NCI-H2107 (cell line): Measurements from ENCODE around the gene EIF2S3.
"Not testable (repeated sequence)": the region's sequence is repeated elsewhere in the genome, so short reads cannot be mapped to it uniquely, and the experiment has no call there.

Experiments used
- DNase-seq: peaks from one replicate; lab custom pipeline; 2025; lab: John Stamatoyannopoulos, UW

The EIF2S3 gene

DNA sequence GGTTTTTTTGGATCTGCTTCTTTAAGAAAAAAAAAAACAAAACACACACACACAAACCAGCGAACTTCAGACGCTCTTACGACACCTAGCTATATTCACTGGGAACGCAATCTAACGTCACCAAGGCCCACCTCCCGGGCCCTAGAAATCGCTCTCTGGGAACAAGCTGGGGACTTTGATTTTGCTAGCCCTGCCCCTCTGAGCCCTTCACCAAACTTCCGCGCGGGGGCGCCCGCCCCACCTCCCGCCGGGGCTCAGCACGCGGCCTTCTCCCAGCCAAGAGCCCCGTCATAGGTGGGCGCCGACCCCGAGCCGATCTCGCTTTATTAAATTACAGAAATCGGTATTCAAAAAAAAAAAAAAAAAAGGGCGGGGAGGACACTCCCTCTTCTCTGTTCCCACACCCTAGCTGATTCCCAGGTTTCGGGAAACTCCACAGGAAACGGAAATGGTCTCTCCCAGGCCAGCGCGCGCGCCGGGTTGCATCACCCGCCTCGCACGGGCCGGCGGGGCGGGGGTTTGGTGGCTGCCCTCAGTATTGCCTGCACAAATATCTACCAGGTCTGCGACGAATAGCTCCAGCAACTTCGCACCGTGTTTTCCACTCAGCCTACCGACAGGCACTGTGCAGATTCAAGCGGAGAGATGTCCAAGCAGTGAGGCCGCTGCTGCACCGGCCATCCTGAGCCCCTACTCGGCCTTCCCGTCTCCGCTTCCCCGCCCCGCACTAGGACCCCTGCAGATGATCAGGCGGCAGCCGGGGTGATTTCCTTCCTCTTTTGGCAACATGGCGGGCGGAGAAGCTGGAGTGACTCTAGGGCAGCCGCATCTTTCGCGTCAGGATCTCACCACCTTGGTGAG, at the start of gene EIF2S3:
EIF2S3 (plus strand) TSS at position 775 of the 861 bp plus-strand sequence; CDS start at position 788, 13 bp downstream.
- peak; percentile 82 for DNase-seq

DNA sequence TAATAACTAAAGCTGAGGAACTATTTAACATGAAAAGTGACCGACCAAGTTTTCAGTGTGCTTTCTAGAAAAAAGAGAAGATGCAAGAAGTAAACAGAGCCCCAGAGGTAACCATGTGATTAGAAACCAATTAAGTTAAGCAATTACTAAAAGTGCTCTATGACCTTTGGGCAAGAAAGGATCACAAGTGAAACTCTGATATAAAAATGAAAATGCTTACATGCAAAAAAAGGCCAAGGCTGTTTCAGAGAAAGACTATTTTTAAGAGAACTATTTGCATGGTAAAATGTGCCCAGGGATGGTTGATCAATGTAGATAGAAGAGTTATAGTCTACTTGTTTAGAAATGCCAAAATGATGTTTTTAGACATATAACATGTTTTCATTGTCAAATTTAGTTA, 49.7 kb upstream of the EIF2S3 start:
- DNase-seq: no peak

DNA sequence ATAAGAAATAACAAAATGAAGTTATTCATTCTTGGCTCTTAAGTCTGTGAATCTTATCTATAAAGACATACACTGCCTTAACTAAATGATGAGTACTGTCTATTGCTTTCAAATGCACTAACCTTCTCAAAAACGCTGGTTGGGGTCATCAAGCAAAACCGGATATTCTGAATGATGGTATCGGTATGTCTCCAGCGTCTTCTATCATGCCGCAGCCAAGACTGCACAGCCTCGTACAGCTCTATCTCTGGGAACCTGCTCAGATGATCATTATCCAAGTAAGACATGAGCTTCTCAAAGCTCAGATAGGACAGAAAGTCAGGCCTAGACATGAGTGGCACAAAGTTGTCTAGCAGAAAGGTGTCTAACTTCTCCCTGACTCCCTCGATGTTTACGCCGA, 48.9 kb upstream of the EIF2S3 start:
- DNase-seq: no peak

DNA sequence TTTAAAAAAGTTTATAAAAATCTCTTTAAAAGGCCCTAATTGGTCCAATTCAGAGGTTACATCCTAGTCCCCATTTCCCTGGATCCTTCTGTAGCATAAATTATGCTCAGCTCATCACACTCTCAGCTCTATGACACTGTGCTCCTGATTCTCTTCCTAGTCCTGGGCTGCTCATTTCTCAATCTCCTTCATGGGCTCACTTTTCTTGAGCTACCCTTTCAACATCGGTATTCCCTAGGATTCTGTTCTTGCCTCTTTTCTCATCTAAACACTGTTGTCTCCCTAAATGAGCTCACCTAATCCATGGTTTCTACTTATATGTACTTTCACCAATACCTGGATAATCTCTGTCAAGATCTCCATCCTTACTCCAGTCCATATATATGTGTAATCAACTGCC, 42.5 kb upstream of the EIF2S3 start:
- DNase-seq: no peak

DNA sequence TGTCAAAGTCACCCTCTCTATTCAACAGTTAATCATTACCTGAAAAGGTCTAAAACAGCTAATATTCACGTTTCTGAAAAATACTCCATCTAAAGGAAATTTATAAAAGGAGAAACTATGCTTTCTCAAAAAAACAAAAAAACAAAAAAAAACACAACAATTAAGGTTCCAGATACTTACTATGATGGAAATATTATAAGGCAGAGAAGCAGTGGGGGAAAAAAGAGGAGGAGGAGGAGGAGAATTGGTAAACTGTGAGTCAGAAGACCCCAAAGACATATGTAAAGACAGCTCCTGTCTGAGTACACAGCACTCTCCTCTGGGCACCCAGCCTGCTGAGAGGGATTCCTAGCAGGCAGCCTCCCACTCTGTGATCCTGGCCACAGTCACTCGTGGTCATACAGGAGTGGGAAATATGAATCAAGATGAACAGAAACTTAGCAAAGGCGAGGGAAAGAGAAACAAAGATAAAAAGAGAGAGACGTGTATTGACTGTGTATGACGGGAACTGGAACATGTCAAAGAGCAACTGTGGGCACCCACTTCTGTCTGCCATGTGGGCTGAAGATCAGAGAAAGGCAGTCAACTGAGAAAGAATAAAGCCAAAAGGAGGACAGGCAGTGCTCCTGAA, 40.3 kb upstream of the EIF2S3 start:
- DNase-seq: no peak

DNA sequence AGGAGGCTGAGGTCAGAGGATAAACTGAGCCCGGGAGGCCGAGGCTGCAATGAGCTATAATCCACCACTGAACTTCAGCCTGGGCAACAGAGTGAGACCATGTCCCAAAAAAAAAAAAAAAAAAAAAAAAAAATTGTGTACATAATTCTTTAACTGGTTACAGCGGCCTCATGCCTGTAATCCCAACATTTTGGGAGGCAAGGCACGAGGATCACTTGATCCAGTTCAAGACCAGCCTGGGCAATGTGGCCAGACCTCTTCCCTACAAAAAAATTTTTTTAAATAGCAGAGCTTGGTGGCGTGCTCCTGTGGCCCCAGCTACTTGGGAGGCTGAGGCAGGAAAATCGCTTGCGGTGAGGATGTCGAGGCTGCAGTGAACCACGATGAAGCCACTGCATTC, 37.1 kb upstream of the EIF2S3 start:
- no peak for DNase-seq

DNA sequence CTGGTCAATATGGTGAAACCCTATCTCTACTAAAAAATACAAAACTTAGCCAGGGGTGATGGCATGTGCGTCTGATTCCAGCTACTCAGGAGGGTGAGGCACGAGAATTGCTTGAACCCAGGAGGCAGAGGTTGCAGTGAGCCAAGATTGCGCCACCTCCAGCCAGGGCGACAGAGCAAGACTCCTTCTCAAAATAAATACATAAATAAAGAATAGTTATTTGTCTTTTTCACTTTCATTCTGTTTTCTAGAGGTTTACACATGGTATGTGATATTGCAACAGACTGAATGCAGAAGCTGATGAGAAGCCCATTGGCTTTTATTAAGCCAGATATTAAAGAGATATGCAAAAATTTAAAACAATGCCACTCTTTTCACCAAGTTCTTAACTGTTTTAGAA, 35.9 kb upstream of the EIF2S3 start:
- no peak for DNase-seq

DNA sequence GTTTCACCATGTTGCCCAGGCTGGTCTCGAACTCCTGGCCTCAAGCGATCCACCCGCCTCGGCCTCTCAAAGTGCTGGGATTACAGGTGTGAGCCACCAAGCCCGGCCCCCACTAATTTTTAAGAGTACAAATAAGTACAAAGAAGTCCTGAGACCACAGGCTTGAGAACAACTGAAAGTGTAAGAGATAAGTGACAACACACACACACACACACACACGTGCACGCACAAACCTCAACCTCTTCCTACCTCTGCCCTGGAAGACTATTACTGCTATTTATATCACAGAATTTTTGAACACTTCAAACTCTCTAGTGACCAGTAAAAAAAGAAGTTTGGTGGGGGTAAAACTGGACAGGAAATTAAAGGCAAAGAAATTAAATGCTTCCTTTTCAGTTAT, 35.3 kb upstream of the EIF2S3 start:
- DNase-seq: no peak

DNA sequence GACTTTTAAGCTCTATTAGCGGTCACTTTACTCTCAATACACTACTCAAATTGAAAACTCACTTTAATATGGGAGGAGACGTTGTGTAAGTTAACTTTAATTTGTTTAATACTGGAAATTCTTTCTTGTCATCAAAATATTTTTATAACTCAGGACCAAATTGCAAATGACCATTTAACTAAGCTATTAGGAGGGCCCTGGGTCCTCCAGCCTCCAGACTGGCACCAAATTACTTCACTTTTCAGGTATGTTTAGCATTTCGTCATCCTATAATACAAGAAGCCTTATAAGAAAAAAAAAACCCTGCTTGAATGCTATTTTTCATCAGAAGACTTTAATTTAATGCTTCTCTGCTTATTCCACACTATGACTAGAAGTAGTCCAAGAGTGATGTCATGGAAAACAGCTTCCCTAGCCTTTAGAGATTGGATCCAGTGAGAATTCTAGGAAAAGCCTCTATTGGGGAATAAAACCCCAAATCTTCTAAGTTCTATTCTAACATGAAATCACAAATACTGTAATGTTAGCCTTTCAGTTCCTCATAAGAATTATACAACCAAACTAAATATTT, 34.4 kb upstream of the EIF2S3 start:
- no peak for DNase-seq

DNA sequence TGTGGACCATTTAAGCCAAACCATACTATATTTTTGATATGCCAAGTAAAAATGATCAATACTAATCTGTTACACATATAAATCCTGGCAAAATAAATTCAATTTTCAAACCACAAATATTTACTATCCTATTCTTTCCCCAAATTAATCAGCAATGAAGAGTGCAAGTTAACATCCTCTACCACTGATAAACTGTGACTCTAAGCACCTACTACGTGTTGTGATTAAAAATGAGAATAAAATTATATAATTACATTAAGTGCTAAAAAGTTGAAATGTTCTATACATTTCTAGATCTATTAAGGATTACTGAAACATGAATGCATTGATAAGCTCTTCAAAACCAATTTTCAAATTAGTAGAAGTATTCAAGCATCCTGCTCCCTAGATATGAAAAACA, 31.2 kb upstream of the EIF2S3 start:
- DNase-seq: no peak

DNA sequence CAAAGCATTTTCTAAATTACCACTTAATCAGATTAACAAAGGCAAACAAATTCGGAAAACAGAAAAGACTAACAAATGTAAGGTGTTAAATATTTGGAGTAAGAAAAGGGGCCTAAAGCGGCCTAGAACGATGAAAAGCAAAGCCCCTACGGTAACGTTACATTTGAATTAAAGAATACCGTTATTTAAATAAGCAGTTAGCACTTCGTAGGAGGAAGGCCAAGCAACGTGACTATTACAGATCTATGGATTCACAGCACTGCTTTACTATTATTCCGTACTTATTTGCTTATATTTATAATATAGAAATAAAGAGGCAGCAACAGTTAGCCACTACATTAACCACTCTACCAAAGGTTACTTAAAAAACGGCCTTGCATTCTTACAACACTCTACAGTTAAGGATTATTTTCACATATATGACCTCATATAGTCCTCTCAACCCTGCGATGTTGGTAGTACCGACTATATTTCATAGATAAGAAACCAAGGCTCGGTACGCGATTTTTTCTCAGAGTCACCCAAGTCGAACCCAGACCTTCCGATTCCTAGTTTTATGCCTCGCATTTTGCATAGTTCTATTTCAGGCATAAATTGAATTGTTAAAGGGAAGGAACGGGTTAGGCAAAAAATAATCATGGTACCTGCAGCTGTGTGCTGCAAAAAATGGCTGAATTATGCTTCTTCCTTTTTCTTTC, 30.6 kb upstream of the EIF2S3 start:
- no peak for DNase-seq

DNA sequence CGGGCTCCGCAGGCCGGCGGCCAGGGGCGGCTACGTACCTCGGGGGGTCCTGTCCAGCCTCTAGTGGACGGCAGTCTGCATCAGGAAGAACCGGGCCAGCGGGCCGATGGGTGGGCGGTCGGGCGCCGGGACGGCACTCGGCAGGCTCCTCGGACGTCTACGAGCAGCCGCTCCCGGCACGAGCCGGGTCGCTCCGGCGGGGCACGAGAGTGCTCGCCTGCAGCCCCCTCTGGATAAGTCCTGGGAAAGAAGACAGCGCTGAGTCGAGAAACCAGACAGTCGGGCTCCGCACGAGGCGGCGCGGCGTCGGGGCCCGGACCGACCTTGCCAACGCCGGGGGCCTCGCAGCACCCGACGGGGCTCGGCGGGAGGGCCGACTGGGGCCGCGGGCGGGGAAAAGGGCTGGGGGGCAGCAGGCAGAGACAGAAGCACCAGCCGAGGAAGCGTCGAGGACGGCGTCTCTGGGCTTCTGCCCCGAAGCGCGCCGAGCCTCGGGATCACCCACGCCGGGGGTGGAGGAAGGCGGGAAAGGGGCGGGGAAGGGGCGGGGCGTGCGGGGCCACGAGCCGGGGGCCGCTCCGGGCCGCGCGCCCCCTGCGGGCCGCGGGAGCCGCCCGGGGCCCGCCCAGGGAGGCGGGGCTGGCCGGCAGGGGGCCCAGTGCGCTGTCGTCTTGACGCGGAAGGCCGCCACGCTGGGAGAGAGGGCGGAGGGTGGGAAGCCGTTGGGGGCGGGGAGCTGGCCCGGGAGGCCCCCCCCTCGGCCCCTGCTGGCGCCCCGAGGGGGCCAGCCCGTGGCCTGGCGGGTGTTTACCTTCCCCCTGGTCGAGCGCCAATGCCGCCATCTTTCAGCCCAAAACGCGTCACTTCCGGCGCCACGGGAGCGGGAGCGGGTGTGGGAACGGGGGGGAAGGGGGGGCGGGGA, 29.7 kb upstream of the EIF2S3 start:
- DNase-seq: peak; percentile 82

DNA sequence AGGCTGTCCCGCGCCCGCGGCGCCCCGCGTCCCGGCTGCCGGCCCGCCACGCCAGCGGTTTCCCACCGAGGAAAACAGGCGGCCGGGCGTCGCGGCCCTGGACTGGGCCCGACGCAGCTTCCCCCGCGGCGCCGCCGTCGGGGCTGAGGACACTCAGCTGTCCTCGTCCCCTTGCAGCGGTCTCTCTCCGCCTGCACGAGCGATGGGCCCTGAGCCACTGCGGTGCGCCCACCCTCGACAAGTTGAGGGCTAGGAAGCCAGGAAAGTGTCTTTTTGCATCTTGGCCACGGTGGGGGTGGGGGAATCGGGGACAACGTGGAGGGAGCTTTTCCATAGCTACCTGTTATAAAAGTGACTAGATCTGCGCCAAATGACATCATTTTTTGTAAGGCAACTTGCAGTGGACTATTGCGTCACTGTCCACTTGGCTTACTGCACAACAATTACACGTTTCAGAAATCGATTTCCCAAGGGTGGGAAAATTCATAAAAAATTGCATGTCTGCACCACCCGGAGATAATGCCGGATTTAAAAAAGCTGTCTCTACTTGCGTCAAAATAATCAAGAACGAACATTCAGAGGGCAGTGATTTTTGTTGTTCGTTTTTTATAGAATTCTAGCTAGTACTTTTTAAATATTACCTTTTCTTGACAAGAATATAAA, 28.9 kb upstream of the EIF2S3 start:
- DNase-seq: no peak

DNA sequence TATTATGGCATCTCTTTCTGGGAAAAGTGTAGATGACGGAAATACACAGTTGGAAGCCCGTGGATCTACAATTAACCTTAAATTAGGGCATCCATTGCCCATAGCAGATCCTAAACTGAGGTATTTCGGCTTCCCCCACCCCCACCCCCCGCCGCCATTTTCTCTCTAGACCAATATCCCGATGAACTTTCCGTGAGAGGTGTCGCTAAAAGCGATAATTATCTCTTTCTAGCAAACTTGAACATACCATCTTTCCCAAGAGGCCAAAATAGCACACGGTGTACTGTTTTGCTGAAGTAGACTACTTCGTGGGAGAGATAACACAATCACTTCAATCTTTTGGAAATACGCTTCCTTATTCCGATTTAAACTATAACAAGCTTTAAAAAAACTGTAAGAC, 28.3 kb upstream of the EIF2S3 start:
- no peak for DNase-seq

DNA sequence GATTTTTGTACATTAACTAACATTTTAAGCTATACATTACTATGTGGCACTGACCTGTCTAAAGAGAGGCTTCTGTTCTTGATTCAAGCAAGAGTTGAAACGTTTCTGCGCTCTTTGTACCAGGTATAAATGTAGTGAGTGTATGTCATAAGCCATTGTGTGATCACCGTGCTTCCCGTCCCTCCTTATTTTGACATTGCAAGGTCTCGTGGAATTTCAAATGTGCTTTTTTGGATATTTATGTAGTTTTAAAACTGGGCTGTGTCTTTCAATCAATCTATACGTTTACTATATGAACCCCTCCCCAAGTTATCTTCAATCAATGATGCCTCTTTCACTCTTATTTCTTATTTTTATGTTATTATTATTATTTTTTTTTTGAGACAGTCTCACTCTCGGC, 27.7 kb upstream of the EIF2S3 start, which contains the start of gene KLHL15:
KLHL15 (minus strand) TSS at position 101 of the 400 bp plus-strand sequence. CDS start 20,493 bp downstream, outside the sequence.
- DNase-seq: no peak

DNA sequence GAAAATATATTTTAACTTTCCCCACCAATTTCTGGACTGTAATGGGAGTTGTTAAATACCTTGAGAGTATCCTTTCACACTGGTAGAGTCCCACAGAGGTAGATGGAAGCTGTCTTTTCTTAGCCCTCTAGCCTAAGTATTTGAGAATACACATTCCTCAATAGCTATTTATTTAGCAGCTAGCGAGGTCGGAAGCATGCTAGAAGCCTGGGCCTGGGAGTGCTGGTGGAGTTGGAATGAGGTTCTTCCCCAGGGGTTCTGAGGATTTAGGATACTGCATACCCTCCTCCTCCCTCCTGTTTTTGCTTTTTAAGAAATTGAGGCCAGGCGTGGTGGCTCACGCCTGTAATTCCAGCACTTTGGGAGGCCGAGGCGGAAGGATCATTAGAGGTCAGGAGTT, 26.8 kb upstream of the EIF2S3 start:
- DNase-seq: no peak

DNA sequence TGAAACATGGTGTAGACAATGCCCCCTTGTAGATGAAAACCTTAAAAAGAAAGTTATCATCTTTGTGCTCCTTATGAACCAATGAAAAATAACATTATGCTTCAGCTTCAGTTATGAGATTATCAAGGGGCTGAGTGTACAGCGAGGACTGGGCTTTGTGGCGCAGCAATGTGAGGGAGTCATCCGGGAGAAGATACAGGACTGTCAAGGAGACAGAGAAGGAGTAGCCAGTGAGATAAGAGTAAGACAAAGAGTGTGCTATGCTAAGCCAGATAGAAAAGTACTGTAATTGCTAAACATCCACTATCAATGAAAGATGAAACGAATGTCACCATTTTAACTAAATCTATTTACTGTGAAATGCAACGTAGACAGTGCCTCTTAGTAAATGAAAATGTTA, 24.2 kb upstream of the EIF2S3 start:
- no peak for DNase-seq

DNA sequence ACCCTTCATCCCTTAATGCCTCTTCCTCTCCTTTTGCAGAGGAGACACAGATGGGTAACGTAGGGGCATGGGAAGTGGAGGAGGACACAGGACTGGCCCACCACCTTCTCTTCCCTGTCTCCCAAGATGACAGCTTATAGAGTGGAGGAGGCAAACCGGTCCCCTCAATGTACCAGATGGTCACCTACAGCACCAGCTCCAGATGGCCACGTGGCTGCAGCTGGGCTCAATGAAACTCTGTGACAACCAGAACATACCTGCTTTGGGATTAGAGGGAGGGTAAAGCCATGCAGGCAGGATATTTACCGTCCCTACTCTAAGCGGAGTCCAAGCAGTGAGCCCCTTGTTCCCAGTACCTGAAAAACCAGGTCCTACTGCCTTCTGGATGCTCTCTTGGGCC, 20.3 kb upstream of the EIF2S3 start:
- DNase-seq: no peak

DNA sequence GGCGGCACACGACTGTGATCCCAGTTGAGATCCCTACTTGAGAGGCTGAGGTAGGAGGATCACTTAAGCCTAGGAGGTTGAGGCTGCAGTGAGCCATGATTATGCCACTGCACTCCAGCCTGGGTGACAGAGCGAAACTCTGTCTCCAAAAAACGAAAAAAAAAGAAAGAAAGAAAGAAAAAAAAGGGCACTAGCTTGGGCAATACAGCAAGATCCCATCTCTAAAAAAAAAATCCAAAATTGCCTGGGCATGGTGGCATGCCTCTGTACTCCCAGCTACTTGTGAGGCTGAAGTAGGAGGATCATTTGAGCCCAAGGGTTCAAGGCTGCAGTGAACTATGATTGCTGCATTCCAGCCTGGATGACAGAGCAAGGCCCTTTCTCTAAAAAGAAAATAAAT, 17.0 kb upstream of the EIF2S3 start:
- no peak for DNase-seq

DNA sequence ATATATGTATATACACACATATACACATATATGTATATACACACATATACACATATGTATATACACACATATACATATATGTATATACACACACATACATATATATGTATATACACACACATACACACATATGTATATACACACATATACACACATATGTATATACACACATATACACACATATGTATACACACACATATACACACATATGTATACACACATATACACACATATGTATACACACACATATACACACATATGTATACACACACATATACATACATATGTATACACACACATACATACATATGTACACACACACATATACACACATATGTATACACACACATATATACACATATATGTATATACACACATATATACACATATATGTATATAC, 8.7 kb upstream of the EIF2S3 start:
- DNase-seq: not testable (repeated sequence)

DNA sequence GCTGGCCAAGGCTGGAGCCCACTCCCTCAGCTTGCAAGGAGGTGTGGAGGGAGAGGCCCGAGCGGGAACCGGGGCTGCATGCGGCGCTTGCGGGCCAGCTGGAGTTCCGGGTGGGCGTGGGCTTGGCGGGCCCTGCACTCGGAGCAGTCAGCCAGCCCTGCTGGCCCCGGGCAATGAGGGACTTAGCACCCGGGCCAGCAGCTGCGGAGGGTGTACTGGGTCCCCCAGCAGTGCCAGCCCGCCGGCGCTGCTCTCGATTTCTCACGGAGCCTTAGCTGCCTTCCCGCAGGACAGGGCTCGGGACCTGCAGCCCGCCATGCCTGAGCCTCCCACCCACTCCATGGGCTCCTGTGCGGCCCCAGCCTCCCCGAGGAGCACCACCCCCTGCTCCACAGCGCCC, 5.1 kb upstream of the EIF2S3 start:
- DNase-seq: not testable (repeated sequence)
